ENCODE results near the gene SYT4.
A peak's percentile ranks its signal among the peaks of the same experiment; 100 is the strongest.
"Not testable (repeated sequence)": the region's sequence is repeated elsewhere in the genome, so short reads cannot be mapped to it uniquely, and the experiment has no call there.

The SYT4 gene, protein sequence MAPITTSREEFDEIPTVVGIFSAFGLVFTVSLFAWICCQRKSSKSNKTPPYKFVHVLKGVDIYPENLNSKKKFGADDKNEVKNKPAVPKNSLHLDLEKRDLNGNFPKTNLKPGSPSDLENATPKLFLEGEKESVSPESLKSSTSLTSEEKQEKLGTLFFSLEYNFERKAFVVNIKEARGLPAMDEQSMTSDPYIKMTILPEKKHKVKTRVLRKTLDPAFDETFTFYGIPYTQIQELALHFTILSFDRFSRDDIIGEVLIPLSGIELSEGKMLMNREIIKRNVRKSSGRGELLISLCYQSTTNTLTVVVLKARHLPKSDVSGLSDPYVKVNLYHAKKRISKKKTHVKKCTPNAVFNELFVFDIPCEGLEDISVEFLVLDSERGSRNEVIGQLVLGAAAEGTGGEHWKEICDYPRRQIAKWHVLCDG

DNA sequence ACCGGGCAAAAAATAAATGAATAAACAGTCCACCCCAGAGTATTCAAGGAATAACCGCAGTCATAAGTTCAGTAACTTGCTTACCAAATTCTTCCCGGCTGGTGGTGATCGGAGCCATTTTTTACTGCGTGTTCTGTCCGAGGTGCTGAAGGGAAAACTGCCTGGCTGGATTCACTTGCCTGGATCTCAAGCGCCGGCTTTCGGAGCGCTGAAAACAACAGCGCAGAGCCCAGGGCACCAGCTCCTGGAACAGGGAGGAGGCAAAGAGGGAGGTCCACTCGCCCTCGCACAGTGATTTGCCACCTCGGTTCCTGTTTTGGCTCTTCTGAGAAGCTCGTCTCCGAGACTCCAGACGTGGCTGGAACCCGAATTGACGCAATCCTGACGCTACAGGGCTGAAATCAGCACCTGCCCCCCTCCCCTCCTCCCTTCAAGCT, at the start of gene SYT4:
Gene SYT4 (minus strand): TSS at position 327 of the 437 bp plus-strand sequence. CDS start 209 bp downstream, at position 118.
- in situ Hi-C loops (cut with HindIII; ENCODE audit: low sequenced_read_pairs): no loop called here
- TF ChIP-seq, protein P1, sequence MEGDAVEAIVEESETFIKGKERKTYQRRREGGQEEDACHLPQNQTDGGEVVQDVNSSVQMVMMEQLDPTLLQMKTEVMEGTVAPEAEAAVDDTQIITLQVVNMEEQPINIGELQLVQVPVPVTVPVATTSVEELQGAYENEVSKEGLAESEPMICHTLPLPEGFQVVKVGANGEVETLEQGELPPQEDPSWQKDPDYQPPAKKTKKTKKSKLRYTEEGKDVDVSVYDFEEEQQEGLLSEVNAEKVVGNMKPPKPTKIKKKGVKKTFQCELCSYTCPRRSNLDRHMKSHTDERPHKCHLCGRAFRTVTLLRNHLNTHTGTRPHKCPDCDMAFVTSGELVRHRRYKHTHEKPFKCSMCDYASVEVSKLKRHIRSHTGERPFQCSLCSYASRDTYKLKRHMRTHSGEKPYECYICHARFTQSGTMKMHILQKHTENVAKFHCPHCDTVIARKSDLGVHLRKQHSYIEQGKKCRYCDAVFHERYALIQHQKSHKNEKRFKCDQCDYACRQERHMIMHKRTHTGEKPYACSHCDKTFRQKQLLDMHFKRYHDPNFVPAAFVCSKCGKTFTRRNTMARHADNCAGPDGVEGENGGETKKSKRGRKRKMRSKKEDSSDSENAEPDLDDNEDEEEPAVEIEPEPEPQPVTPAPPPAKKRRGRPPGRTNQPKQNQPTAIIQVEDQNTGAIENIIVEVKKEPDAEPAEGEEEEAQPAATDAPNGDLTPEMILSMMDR (IDR thresholded peaks at IDR 0.05; ENCODE audit: low read depth, low read length): peak; percentile 14
- H3K4me3 ChIP-seq (ENCODE audit: low read depth, low read length): no peak within 1 kb of the TSS
- peak; percentile 78 for DNase-seq (ENCODE audit: low read depth, low spot score)

DNA sequence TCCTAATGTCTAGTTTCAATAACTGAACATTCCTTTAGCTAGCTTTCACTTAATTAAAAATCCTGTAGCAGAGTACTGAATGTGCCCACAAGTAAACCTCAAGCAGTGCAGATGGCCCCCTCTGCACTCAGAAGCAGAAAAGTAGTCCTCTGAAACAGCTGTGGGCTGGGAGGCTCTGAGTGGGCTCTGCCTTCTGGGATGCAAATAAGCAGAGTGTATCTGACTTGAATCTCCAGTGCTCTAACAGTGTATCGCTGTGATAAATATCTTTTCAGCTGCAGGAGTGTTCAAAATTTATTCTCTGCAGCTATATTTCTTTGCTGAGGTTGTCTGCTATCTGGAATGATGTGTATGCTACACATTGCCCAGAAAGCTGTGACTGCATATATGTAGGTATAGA, 44.8 kb upstream of the SYT4 start:
- H3K4me3 ChIP-seq (ENCODE audit: low read depth, low read length): no peak overlapping the region
- DNase-seq (ENCODE audit: low read depth, low spot score): no peak
- TF ChIP-seq, protein P1 (IDR thresholded peaks at IDR 0.05; ENCODE audit: low read depth, low read length): no peak
- in situ Hi-C loops (cut with HindIII; ENCODE audit: low sequenced_read_pairs): no loop called here

DNA sequence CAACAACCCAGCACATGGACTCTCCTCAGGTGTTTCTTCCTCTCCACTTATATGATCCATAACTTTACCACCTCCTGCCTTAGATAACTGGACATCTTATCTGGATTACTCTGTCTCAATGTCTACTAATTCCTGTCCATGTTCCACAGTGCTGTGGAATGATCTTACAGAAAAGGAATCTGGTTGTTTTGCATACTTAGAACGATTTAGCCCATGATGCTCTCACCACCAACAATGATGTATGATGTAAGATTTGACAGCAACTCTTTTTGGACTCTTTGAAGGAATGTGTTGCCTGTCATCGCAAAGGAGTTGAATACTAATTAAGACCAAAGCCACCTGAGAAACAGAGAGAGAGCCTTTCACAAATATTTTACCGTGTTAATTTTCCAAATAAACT, 37.7 kb upstream of the SYT4 start:
- TF ChIP-seq, protein P1 (IDR thresholded peaks at IDR 0.05; ENCODE audit: low read depth, low read length): no peak
- DNase-seq (ENCODE audit: low read depth, low spot score): peak; percentile 2
- in situ Hi-C loops (cut with HindIII; ENCODE audit: low sequenced_read_pairs): no loop called here
- no peak overlapping the region for H3K4me3 ChIP-seq (ENCODE audit: low read depth, low read length)

DNA sequence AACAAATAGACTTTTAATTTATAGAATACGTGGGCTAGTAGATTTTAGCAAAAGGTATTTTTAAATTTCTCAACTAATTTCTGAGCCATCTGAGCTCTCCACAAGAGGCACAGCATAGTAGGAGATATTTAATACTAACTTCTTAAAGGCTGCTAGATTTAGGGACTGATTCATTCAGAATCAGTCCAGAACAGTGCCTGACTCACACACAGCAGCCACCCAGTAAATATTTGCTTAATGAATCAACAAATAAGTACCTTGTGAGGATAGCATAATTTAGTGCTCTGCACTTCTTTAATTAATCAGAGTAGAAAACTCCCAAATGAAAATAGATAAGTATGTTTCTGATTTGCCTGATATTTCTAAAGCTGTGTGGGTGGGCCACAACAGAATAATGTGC, 35.6 kb upstream of the SYT4 start:
- no peak overlapping the region for H3K4me3 ChIP-seq (ENCODE audit: low read depth, low read length)
- DNase-seq (ENCODE audit: low read depth, low spot score): peak; percentile 26
- TF ChIP-seq, protein P1 (IDR thresholded peaks at IDR 0.05; ENCODE audit: low read depth, low read length): no peak
- in situ Hi-C loops (cut with HindIII; ENCODE audit: low sequenced_read_pairs): no loop called here

DNA sequence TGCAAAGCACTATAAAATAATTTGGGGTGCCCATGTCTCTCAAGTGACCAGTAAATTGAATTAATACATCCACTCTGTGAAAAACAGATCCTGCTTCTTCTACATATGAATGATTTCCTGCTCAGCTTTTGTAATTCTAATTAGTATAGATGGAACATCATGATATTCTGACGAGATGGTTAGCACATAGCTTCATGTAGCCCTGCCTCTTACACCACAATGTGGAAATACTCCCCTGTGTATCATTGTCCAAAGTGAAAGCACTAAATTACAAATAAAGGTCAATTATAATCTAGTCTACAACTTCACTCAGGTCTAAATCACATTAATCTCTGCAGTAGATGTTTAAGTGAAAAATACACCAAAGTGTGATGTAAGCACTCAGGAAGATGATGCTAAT, 32.9 kb upstream of the SYT4 start:
- in situ Hi-C loops (cut with HindIII; ENCODE audit: low sequenced_read_pairs): no loop called here
- DNase-seq (ENCODE audit: low read depth, low spot score): no peak
- H3K4me3 ChIP-seq (ENCODE audit: low read depth, low read length): no peak overlapping the region
- TF ChIP-seq, protein P1 (IDR thresholded peaks at IDR 0.05; ENCODE audit: low read depth, low read length): no peak

DNA sequence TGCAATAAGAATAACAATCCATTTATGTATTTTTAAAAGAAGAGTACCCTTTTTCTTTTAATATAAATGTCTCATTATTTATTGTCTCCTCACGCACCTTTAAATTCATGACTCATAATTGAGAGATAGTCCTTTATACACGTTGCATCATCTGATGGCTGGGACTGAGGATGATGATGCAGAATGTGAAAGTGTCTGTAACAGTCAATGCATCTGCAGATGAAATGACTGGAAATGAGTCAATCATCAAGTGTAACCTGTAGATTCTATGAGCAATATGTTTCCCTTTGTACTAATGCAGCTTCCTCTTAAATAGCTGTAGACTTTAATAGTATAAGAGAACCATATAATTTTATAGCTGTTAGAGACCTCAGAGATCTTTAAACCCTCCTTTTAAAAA, 26.1 kb upstream of the SYT4 start:
- DNase-seq (ENCODE audit: low read depth, low spot score): no peak
- in situ Hi-C loops (cut with HindIII; ENCODE audit: low sequenced_read_pairs): no loop called here
- TF ChIP-seq, protein P1 (IDR thresholded peaks at IDR 0.05; ENCODE audit: low read depth, low read length): no peak
- no peak overlapping the region for H3K4me3 ChIP-seq (ENCODE audit: low read depth, low read length)

DNA sequence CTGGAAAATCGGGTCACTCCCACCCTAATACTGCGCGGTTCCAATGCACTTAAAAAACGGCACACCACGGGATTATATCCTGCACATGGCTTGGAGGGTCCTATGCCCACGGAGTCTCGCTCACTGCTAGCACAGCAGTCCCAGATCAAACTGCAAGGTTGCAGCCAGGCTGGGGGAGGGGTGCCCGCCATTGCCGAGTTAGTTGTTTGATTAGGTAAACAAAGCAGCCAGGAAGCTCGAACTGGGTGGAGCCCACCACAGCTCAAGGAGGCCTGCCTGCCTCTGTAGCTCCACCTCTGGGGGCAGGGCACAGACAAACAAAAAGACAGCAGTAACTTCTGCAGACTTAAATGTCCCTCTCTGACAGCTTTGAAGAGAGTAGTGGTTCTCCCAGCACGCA, 8.9 kb upstream of the SYT4 start:
- DNase-seq (ENCODE audit: low read depth, low spot score); H3K4me3 ChIP-seq (ENCODE audit: low read depth, low read length); in situ Hi-C loops (cut with HindIII; ENCODE audit: low sequenced_read_pairs): not testable (repeated sequence)
